ENCODE data around the gene LDLRAD3.
A peak's percentile ranks its signal among the peaks of the same experiment; 100 is the strongest.

LDLRAD3 gene

DNA sequence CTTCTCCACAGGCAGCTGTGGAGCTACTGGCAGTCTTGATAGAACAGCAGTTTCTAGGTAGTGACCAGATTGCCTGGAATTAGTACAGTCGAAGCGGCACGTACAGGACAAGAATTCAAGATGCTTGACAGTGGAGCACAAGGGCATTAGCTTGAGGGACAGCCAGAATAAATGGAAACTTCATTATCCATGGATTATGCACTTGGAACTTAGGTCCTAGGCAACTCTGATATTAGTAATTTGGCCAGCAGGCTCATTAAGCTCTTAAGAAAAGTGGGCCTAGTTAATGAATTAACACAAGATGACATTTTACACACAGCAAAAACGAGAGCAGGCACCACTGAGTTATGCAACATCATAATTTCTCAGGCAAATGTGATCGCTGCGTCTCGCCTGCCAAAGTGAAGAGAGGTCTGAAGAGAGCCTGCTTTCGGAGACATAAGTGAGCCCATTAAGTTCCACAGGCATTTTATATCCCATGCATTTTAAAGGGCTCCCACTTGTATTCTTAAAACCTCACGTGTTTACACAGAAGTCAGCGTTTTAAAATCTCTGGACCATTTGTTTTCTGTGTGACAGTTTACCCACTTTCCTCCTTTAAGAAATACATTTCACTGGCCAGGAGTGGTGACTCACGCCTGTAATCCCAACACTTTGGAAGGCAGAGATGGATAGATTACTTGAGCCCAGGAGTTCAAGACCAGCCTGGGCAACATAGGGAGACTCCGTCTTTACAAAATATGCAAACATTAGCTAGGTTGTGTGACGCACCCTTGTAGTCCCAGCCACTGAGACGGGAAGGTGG lies 279.2 kb downstream of the LDLRAD3 start:
- peak; percentile 49 for DNase-seq

DNA sequence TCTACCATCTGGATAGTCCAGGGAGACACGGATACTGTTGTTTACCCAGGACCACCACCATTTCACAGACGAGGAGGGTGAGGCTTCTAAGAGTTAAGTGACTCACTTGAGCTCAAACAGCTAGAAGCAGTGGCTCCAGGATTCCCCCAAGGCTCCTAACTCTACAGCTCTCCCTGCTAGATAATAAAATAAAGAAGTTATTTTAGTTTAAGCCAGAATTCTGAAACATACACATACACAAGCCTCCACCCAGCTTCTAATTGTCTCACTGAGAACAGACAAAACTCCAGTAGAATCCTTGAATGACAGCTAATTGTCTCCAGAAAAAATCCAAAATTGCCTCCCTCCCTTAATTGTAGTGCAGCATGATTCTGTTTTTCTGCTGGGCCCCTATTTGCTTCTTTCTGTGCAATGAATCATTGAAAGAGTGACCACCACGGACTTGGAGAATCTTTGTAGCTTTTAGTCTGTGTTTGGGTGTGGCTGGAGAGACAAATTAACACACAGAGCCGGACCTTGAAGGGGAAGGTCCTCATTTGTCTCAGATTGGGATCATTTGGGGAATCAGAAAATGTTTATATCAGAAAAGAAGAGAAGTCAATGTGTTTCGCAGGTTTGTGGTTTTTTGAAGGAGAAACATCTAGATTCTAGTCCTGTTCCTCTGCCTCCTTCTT lies 280.5 kb downstream of the LDLRAD3 start:
- no peak for DNase-seq

DNA sequence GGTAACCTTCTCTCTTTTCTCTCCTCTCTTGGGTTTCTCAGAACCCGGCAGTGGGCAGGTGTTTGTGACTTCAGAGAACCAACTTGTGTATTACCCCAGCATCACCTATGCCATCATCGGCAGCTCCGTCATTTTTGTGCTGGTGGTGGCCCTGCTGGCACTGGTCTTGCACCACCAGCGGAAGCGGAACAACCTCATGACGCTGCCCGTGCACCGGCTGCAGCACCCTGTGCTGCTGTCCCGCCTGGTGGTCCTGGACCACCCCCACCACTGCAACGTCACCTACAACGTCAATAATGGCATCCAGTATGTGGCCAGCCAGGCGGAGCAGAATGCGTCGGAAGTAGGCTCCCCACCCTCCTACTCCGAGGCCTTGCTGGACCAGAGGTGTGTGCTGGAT lies 283.2 kb downstream of the LDLRAD3 start:
- DNase-seq = no peak

DNA sequence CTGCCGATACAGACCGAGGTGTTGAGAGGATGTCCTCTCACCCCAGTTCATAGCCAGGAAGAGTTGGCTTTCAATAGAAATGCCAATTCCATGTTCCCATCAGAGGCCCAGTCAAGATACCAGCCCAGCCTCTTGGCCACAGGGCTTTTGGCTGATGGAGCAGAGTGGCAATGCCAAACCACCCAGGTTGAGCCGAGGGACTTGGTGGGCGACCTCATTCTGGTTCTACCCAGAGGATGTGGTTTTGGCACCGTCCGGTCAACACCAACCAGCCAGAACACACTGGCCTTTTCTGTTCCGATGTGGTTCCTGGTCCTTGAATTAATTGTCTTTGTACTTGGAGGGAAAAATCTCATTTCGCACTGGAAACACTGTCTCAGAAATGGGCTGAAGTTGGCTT lies 284.8 kb downstream of the LDLRAD3 start:
- DNase-seq = no peak

DNA sequence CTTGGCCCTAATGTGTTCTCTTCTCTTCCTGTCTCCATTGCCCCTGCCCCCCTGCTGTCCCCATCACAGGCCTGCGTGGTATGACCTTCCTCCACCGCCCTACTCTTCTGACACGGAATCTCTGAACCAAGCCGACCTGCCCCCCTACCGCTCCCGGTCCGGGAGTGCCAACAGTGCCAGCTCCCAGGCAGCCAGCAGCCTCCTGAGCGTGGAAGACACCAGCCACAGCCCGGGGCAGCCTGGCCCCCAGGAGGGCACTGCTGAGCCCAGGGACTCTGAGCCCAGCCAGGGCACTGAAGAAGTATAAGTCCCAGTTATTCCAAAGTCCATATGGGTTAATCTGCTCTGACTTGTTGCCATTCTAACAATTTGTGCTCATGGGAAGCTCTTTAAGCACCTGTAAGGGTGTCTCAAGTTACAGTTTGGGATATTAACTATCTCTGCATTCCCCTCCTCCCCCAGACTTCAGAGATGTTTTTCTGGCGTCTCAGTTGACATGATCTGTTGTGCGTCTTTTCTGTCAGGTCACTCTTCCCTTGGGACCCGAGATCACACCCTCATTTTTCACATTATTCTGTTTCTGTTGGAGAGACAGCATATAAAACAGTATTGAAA lies 285.3 kb downstream of the LDLRAD3 start:
- DNase-seq = no peak

DNA sequence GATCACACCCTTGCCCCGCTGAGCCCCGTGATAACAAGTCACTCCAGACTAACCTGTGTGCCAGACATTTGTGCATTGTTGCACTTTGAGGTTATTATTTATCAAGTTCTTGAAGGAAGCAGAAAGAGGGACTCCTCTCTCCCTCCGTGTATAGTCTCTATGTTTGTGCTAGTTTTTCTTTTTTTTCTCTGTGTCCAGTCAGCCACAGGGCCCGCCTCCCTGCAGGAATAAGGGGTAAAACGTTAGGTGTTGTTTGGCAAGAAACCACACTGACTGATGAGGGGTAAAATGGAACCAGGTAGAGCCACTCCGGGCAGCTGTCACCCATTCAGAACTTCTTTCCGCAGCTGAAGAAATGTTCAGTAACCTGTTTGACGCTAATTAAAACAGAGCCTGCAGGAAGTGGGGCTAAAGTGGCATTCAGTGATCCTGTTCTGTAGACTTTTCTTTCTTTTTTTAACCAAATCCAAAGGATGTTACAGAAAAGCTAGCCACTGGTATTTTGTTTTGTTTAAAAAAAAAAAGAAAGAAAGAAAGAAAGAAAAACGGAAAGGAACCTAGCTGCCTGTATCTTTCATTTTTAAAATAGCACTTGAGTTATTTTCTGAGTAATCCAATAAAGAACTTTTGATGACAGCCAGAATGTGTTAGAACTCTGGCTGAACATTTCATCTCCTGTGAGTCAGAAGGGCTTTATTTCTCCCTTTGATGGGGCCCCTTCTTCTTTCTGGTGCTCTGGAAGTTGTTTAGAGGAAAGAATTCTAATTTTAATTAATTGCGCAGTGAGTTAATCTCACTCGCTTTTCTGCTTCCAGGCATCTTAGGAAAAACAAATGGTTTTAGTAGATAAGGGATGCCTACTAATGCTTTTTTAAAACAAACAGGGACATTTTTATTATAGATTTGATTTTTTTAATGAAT lies 287.2 kb downstream of the LDLRAD3 start:
- peak; percentile 61 for DNase-seq

DNA sequence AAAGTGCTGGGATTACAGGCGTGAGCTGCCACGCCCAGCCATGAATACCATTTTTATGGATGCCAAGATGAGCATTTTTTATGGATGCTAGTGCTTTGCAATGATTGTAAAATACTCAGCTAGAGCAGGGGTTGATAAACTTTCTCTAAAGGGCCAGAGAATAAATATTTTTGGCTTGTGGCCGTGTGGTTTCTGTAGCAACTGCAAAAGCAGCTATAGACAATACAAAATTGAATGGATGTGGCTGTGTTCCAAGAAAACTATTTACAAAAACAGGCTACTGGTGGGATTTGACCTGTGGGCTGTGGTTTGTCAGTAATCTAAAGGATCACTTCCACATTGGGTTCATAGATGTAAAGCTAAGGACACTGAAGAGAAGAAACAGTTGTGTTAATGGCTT lies 289.3 kb downstream of the LDLRAD3 start:
- peak; percentile 24 for DNase-seq

DNA sequence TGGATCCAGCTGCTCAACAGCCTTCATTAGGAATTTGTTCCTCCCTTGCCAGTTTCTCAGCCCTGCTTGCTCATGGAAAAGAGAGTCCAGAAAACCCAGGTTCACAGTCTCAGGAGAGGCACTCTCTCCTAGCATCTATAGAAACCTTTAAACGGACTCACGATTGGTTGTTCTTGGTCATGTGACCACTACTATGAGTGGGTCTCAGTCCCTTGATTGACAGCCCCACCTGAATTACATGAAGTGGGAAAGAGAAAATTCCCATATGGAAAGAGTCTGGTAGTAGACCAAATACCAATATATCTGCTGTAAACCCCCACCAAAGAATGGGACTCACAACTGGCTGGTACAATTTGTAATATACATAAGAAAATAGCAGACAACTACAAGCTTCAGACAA lies 291.0 kb downstream of the LDLRAD3 start:
- no peak for DNase-seq

DNA sequence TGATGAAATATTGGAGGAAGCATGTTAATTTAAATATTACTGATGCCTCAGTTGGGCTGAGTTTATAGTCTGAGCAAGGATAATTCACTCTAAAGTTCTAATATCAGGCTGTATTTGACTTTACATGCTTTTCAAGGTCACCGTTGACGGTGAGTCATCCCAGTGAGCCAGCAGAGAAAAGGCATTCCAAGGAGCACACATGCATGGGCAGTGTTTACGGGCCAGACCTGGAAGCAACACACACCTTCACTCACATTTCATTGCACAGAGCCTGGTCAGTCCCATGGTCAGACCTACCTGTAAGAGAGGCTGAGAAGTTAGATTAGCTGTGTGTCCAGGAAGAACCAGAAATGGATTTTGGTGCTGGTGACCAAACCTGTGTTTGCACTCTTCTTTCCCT lies 291.9 kb downstream of the LDLRAD3 start:
- peak; percentile 18 for DNase-seq

DNA sequence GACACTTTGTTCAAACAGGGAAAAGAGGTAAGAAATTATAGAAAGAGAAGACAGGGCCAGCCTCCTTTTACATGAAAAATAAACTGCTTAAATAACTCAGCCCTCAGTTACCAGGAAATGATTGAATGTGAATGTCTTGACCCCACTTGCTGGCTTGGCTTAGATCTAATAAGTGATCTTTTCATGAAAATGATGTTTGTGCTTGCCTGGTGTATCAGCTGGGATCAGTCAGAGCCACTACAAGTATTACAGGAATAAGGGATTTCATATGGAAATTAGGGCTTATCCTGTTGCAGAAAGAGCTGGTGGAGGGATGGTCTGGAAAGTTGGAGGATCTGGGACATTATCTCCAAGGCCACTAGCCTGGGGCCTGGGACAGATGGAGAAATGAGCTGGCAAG lies 293.5 kb downstream of the LDLRAD3 start:
- DNase-seq = no peak

DNA sequence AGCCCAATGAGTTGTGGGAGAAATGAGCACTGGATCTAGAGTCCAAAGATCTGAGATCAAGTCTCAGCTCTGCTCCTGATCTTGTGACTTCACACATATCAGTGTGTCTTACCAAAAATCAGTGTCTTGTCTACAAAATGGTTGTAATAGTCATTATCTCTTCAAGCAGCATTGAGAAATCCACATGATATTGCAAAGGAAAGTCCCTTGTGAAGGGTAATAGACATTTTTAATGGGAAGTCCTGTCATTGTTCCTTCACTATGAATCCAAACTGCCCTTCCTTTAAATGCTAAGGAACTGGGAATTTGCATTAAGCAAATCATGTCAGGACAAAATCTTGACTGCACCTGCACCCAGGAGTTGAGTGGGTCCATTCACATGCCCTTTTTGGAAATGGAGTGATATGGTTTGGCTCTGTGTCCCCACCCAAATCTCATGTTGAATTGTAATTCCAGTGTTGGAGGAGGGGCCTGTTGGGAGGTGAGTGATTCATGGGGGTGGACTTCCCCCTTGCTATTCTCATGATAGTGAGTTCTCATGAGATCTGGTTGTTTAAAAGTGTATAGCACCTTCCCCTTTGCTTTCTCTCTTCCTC lies 294.3 kb downstream of the LDLRAD3 start:
- DNase-seq = no peak

DNA sequence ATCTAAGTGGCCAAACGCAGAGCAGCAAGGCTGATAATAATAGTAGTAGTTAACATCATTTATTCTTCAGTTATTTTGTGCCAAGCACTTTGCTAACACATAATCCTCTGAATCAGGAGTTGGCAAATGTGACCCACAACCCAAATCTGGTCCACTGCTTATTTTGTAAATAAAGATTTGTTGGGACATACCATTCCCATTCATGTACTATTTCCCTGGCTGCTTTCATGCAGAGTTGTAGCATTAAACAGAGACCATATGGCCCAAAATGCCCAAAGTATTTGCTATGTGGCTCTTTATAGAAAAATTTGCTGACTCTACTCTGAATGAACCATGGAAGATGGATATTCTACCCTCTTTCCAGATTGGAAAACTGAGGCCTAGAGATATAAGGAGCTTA lies 295.0 kb downstream of the LDLRAD3 start:
- no peak for DNase-seq

DNA sequence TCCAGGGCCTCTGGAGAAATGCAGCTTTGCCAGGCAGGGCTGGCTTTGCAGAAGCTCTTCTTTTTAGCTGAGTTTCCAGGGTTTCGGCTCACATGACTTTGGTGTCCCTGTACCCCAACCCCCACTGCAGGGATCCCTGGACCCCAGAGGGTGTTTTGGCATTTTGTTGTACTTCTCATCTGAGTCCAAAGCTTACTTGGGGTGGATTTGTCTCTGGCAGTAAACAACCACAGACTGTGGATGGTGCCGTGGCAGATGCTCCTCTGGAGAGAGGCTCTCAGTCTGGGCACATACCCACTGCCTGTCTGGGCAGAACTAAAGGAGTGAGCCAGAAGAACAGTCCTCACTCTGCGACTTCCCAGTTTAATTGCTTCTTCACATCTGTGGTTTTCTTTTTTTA lies 295.8 kb downstream of the LDLRAD3 start:
- DNase-seq = no peak

DNA sequence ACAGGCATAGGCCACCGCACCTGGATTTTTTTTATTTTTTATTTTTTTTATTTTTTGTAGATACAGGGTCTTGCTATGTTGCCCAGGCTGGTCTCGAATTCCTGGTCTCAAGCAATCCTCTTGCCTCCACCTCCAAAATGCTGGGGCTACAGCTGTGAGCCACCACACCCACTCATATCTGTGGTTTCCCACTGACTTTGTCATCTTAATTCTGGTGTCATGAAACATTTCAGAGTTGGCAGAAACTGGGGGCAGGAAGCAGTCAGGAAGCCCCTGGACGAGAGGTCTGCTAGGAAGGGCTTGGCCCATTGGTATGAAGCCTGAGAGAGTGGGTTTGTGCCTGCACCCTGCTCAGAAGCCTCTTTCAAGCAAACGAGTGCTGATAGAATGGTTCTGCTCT lies 296.3 kb downstream of the LDLRAD3 start:
- DNase-seq = no peak

DNA sequence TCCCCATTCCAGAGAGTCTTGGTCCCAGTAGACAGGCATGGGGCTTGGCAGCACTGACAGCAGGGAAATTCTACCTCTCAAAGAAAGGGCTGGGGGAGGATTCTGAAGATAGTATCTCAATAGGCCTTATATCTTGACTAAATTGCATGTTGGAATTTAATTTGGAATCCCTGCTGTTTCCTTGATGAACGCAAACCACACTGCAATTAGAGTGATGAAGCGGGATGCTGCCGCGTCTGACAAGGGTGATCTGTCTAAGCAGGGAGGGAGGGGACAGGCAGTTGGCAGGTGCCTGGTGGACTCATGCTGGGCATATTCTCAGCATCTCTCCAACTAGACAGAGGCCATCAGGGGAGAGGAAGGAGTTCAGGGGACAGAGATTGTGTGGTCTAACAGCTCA lies 296.9 kb downstream of the LDLRAD3 start:
- DNase-seq = no peak

DNA sequence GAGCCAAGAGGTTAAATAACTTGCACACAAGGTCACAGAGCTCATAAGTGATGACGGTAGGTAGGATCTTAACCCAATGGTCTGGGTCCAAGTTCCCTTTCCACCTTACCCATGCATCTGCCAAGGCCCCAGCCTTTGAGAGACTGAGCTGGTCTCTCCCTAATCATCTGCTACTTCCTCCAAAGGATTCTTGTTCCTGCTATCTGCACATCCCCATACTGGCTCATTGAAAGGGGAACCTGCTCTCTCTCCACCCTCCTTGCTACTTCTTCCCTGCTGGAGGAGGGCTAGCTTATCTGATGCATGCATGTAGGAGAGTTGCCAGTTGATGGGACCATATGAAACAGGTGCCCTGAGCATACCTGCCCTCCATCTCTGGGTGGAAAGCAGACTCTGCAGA lies 297.6 kb downstream of the LDLRAD3 start:
- no peak for DNase-seq

DNA sequence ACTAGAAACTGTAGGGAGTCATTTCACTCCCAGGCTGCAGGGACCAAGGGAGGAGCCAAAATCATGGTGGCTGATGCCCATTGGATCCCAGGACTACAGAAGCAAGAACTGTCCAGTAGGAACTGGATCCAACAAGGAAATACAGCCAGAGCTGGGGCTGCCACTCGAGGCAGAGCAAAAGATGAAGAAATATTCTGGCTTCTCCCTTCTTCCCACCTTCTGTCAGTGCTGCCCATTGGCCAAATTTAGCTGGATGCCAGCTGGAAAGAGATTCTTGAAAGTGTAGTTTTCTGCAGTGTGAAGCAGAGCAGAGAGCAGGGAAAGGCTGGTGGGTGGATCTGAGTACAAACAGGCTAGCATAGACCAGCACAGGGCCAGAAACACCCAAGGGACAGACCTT lies 299.8 kb downstream of the LDLRAD3 start:
- no peak for DNase-seq

DNA sequence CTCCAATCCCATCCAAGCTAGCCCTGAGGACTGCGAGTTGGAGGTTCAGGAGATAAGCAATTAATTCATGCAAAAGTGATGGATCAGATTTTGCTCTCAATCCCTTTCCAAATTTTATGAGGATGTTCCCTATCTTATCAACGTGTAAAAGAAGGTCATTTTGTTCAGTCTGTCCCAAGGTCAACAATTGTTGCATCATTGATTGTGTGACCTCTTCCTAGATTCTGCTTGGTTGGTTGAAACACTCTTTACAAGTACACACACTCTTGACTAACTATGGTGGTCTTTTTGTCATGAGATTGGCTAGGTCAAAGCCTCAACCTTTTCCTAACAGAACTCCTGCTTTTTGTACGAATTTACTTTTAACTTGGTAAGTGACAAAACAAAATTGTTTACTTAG lies 303.6 kb downstream of the LDLRAD3 start:
- no peak for DNase-seq

DNA sequence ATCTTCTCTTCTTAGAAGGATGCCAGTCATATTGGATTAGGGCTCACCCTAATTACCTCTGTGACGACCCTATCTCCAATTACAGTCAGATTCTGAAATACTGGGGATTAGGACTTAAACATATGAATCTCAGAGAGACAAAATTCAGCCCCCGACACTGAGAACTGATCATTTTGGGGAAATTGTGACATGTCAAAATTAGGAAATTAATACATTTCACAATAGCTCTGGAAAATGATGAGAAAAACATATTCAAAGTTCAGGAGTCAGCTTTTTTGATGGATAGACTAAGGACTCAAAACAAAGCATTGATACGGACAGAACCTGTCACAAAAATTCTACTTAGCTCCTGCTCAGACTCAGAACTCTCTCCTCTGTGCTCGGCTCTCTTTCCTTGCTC lies 304.6 kb downstream of the LDLRAD3 start:
- DNase-seq = no peak

DNA sequence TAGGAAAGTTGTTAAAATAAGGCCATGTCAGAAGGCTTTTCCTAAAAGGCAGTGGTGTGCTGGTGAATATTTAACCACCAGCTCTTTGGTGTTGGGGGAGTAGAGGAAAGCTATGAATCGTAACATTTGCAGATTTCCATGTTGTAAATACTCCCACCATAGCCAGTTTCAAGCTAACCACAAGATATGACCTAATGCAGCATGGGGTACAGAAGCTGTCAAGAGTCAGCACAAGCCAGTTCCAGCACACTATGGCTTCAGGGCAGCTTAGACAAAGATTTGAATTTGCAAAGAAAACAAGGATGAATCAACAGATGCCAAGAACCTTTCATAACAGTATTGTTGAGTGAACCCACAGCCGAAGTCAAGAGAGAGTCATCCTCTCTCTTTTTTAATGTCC lies 305.4 kb downstream of the LDLRAD3 start:
- DNase-seq = peak; percentile 83

DNA sequence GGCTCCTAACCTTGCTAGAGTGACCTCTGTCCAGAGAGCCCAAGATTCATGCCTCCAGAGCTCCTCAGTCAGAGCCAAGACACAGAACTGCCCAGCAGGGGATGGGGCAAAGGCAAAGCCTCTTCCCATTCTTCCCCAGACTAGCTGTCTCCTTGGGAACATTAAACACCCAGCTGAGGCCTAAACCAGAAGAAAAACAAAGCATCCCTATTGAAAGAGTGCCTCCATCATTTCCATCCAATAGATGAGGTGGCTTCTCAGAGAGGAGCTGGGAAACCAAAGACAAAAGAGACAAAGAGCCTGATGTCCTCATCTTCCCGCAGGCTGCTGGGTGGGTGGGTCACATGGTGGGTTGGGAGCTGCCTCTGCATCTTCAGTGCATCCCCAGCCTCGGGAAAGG lies 308.0 kb downstream of the LDLRAD3 start:
- DNase-seq = no peak

DNA sequence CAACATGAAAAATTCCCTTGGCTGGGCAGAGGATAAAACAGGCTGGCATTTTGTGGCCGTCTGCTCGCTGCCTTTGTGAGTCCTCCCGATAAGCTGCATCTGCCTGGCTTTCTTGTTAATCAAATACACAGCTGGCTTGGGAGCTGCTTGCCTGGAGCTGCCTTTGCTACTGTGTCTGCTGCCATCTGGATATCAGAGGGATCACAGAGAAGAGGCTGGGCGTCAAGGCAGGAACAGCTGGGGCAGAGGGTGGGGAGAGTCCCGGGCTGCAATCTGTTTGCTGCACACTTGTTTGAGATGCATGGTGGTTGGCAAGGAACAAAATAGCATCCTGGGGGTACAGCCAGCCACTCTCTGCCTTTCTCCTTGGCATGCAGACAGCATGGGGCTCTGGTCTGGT lies 309.4 kb downstream of the LDLRAD3 start:
- DNase-seq = no peak

DNA sequence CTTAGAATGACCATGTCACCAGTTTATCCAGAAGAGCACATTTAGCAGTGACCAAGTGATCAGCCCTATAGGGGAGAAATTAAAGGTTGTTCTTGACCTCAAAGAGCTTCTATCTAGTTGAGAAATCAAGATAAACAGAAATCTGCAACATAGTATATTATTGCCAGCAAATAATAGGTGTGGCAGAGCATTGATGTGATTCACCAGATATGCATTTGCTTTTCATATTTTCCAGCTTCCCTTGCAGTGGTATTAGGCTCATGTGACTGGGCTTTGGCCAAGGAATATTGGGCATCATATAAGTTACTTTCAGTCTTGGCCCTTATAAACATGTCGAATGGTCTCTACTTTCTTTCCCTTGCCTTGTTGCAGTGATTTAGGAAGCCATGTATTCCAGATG lies 310.9 kb downstream of the LDLRAD3 start:
- peak; percentile 54 for DNase-seq

Data from HCEC 1CT (cell line).